Measurements from ENCODE around the gene ITFG1.

- TF ChIP-seq REPIN1 (tag by site-specific recombination; IDR thresholded peaks at IDR 0.05; ENCODE audit: low read depth), result no peak
- TF ChIP-seq CTCF (tag by site-specific recombination; IDR thresholded peaks at IDR 0.05), result no peak
- no peak for TF ChIP-seq ZNF24 (tag by site-specific recombination; IDR thresholded peaks at IDR 0.05)
- TF ChIP-seq REST (tag by site-specific recombination; IDR thresholded peaks at IDR 0.05), result no peak
- no peak for TF ChIP-seq PBX3 (CRISPR knock-in tag; IDR thresholded peaks at IDR 0.05)
- TF ChIP-seq KLF16 (tag by site-specific recombination; IDR thresholded peaks at IDR 0.05), result no peak
Observed at GRCh38 chr16:47308601-47309000, 152.3 kb downstream of the ITFG1 start.

Data from HEK293 (cell line).